Upper lobe of left lung (tissue), 4 donors: ENCODE results near the gene MMP7.

Experiments
- EP300 ChIP-seq, 4 donors: sonication (generic); formaldehyde crosslinking; IDR thresholded peaks; one replicate each; pipeline ENCODE4 v1.5.1; 2017; ENCODE audit warnings: antibody characterized with exemption in 4 of 4, control low read depth in 2 of 4
- POLR2A ChIP-seq, 4 donors: fragments of 450-650 bp; IDR thresholded peaks; one replicate each; pipeline ENCODE4 v1.5.1; 2016 to 2017; ENCODE audit warnings: antibody characterized with exemption in 4 of 4, mild to moderate bottlenecking in 2 of 4
- POLR2AphosphoS5 ChIP-seq, 2 donors: sonication (generic); formaldehyde crosslinking; IDR thresholded peaks; one replicate each; pipeline ENCODE4 v1.5.1; 2017; ENCODE audit warnings: antibody characterized with exemption in 2 of 2
- TF ChIP-seq, protein P1 (sequence below), 6 experiments: fragments of 450-650 bp in 4 of 6; fragments of 200-600 bp in 2 of 6; sonication (generic) in 2 of 6; IDR thresholded peaks; one replicate each; pipeline ENCODE4 v1.5.1; 2016 to 2019; ENCODE audit warnings: antibody characterized with exemption in 6 of 6

DNA sequence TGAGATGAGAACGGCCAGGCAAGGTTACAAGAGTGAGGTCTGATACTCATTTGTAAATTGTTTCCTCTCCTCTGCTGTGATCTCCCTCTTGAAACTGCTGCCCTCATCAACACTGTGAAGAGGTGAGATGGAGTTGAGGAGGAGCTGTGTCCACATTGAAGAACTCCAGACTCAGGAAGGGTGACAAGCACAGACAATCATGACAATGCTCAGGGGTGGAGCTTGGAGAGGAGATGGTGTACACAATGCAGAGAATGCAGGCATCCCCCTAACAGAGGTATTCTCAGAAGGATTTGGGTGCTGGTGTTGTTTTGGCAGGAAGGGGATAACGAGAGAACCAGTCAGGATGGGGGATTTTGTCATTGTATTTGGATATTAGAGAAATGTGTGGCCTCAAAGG lies 21.5 kb upstream of the MMP7 start:
- TF ChIP-seq, protein P1, sequence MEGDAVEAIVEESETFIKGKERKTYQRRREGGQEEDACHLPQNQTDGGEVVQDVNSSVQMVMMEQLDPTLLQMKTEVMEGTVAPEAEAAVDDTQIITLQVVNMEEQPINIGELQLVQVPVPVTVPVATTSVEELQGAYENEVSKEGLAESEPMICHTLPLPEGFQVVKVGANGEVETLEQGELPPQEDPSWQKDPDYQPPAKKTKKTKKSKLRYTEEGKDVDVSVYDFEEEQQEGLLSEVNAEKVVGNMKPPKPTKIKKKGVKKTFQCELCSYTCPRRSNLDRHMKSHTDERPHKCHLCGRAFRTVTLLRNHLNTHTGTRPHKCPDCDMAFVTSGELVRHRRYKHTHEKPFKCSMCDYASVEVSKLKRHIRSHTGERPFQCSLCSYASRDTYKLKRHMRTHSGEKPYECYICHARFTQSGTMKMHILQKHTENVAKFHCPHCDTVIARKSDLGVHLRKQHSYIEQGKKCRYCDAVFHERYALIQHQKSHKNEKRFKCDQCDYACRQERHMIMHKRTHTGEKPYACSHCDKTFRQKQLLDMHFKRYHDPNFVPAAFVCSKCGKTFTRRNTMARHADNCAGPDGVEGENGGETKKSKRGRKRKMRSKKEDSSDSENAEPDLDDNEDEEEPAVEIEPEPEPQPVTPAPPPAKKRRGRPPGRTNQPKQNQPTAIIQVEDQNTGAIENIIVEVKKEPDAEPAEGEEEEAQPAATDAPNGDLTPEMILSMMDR (IDR thresholded peaks at IDR 0.05) = no peak
- no peak for TF ChIP-seq EP300 (IDR thresholded peaks at IDR 0.05)
- TF ChIP-seq POLR2A (IDR thresholded peaks at IDR 0.05) = no peak
- no peak for TF ChIP-seq POLR2AphosphoS5 (IDR thresholded peaks at IDR 0.05)
